HepG2 (cell line): ENCODE measurements around the gene NAT10. TPM values are rescaled to one million over a fixed set of nuclear protein-coding genes. Genes with fewer than 3 reads are reported as not detected.

ENCODE experiments used
- ATAC-seq: fragments of 200-7000 bp; cut with Tn5 transposase; 3 replicates; pipeline ENCODE4 v1.9.1; 2020; ENCODE audit warnings: mild to moderate bottlenecking, moderate library complexity
- BruUV-seq: library from RNA; stranded (reverse); fragments of 400-500 nt; replicated peaks from 2 replicates; lab custom pipeline; 2021; lab: Mats Ljungman, UMichigan
- CTCF ChIA-PET: fragments of 300-600 bp; formaldehyde crosslinking; extraction: SDS; loops from one replicate; lab custom pipeline; 2021; ENCODE audit warnings: low total read pairs, inconsistent platforms, low intra/inter-chr PET ratio; lab: Yijun Ruan, JAX
- POLR2A ChIA-PET: fragments of 350-600 bp; sonication (Branson Sonifier 250); formaldehyde crosslinking; loops from one replicate; lab custom pipeline; 2020; ENCODE audit warnings: antibody characterized with exemption, inconsistent platforms; lab: Yijun Ruan, JAX
- DNase-seq: peaks from one replicate; pipeline ENCODE4 v3.0.0-alpha.2; 2015; ENCODE audit warnings: low spot score
- FAIRE-seq: peaks from 3 replicates; lab custom pipeline; 2011; peaks lifted over from hg19 to GRCh38; lab: Jason Lieb, UNC
- H2AFZ ChIP-seq: one replicate; pipeline ENCODE4 v1.6.1; 2011; ENCODE audit warnings: low read length, inconsistent platforms
- H3K27ac ChIP-seq: fragments of 300-600 bp; 3 replicates; pipeline ENCODE4 v1.8.0; 2011; ENCODE audit warnings: mixed run types, mild to moderate bottlenecking, mixed read lengths, low read length, inconsistent platforms; ENCODE audit not compliant: insufficient read depth; ENCODE audit errors: extremely low read length
- H3K27me3 ChIP-seq, 2 experiments: fragments of 200-600 bp in 1 of 2; 2 replicates in 1 of 2; 3 replicates in 1 of 2; pipeline versions ENCODE4 v1.6.0 to v1.8.0; 2011; ENCODE audit warnings: low read length in 2 of 2, mild to moderate bottlenecking in 2 of 2, moderate library complexity in 2 of 2, inconsistent platforms in 1 of 2; ENCODE audit not compliant: insufficient read depth in 2 of 2, control insufficient read depth in 1 of 2
- H3K36me3 ChIP-seq, 2 experiments: fragments of 200-600 bp in 1 of 2; replicated peaks in 1 of 2; 2 replicates in 1 of 2; 3 replicates in 1 of 2; pipeline versions ENCODE4 v1.5.1 to v1.8.0; 2011; ENCODE audit warnings: low read length in 2 of 2, inconsistent platforms in 1 of 2; ENCODE audit not compliant: insufficient read depth in 2 of 2, control insufficient read depth in 1 of 2
- H3K4me1 ChIP-seq: 2 replicates; pipeline ENCODE4 v1.5.1; 2012; ENCODE audit warnings: low read length, inconsistent platforms; ENCODE audit not compliant: insufficient read depth
- H3K4me2 ChIP-seq: 2 replicates; pipeline ENCODE4 v1.6.0; 2011; ENCODE audit warnings: low read depth, low read length, inconsistent platforms
- H3K4me3 ChIP-seq, 3 experiments: fragments of 200-600 bp in 1 of 3; sonication (generic), shearing (Covaris generic) in 1 of 3; replicated peaks in 1 of 3; 2 replicates each; pipeline ENCODE4 v1.5.1; 2011 to 2016; ENCODE audit warnings: low read length in 3 of 3, inconsistent platforms in 2 of 3, low read depth in 2 of 3, mild to moderate bottlenecking in 2 of 3, control low read depth in 1 of 3, mixed read lengths in 1 of 3; ENCODE audit not compliant: insufficient read depth in 1 of 3
- H3K79me2 ChIP-seq: one replicate; pipeline ENCODE4 v1.6.1; 2011; ENCODE audit warnings: low read length, inconsistent platforms; ENCODE audit not compliant: insufficient read depth
- H3K9ac ChIP-seq: 2 replicates; pipeline ENCODE4 v1.6.0; 2011; ENCODE audit warnings: mild to moderate bottlenecking, low read depth, low read length, inconsistent platforms; ENCODE audit not compliant: insufficient read depth
- H3K9me3 ChIP-seq: 2 replicates; pipeline ENCODE4 v1.5.1; 2012; ENCODE audit warnings: mild to moderate bottlenecking, low read length
- H4K20me1 ChIP-seq: 2 replicates; pipeline ENCODE4 v1.6.0; 2011; ENCODE audit warnings: inconsistent platforms, mild to moderate bottlenecking, low read length, moderate library complexity; ENCODE audit not compliant: insufficient read depth
- ATAD3A ChIP-seq: sonication (generic); formaldehyde crosslinking; IDR thresholded peaks from 2 replicates; pipeline ENCODE4 v1.4.0; 2020; ENCODE audit warnings: missing genetic modification reagents
- CENPT ChIP-seq: sonication (generic); formaldehyde crosslinking; IDR thresholded peaks from 2 replicates; pipeline ENCODE4 v1.8.0; 2022; ENCODE audit warnings: low read depth, mild to moderate bottlenecking, moderate library complexity, missing genetic modification reagents
- HOXA7 ChIP-seq: sonication (generic); formaldehyde crosslinking; IDR thresholded peaks from 2 replicates; pipeline ENCODE4 v1.8.1; 2022; ENCODE audit warnings: mild to moderate bottlenecking, missing genetic modification reagents, moderate library complexity
- KLF6 ChIP-seq: IDR thresholded peaks from 2 replicates; pipeline ENCODE4 v1.8.0; 2016; ENCODE audit warnings: missing biosample characterization, missing genetic modification reagents
- MTA1 ChIP-seq: sonication (generic); formaldehyde crosslinking; IDR thresholded peaks from 2 replicates; pipeline ENCODE4 v1.4.0; 2020; ENCODE audit warnings: missing genetic modification reagents, mild to moderate bottlenecking, borderline replicate concordance
- NBN ChIP-seq: fragments of 450-650 bp; conservative IDR thresholded peaks from 2 replicates; pipeline ENCODE4 v1.6.1; 2017
- NFKBIZ ChIP-seq: IDR thresholded peaks from 2 replicates; pipeline ENCODE4 v1.6.1; 2018; ENCODE audit warnings: missing genetic modification reagents, missing compliant biosample characterization
- ZFP90 ChIP-seq: sonication (generic); formaldehyde crosslinking; IDR thresholded peaks from 2 replicates; pipeline ENCODE4 v1.8.0; 2022; ENCODE audit warnings: missing genetic modification reagents, mild to moderate bottlenecking, inconsistent platforms, borderline replicate concordance
- WGBS: methylation state at CpG from one replicate; pipeline ENCODE4 v1.1.6; 2017; ENCODE audit warnings: low lambda C conversion rate; 5-methylcytosine and 5-hydroxymethylcytosine counted together
- in situ Hi-C: cut with HindIII; loops from 2 replicates; pipeline ENCODE4 v1.10.0; 2017; ENCODE audit warnings: low pct_unique_long_range_greater_than_20kb; ENCODE audit not compliant: extremely low pct_ligation_motif_present
- intact Hi-C: fragments of 100-400 bp; cut with micrococcal nuclease; formaldehyde crosslinking; loops from one replicate; pipeline ENCODE4 v1.10.0; 2022; ENCODE audit not compliant: unreplicated experiment
- polyA plus RNA-seq, 8 experiments: library from polyadenylated mRNA; depleted of rRNA in 3 of 8; stranded (reverse) in 7 of 8; unstranded in 1 of 8; fragments of >200 nt; fragmentation: Illumina TruSeq in 4 of 8; extraction: Trizol in 4 of 8; gene quantifications; 2 replicates each; pipeline versions ENCODE4 v1.2.1 to v1.2.3, GENCODE V29; 2011 to 2016; ENCODE audit warnings: low read depth in 4 of 8, missing spikeins in 1 of 8, mixed read lengths in 1 of 8; ENCODE audit not compliant: insufficient read depth in 1 of 8
- total RNA-seq, 5 experiments: library from RNA; depleted of rRNA; stranded (reverse); fragments of >200 nt; fragmentation: Illumina TruSeq; extraction: Trizol; gene quantifications; 2 replicates each; pipeline ENCODE4 v1.2.3, GENCODE V29; 2016; ENCODE audit warnings: low read depth in 1 of 5
- TF ChIP-seq, protein P1 (sequence below): IDR thresholded peaks from 2 replicates; pipeline ENCODE4 v1.6.1; 2012; ENCODE audit warnings: inconsistent platforms
- TF ChIP-seq, protein P2 (sequence below): conservative IDR thresholded peaks from 2 replicates; pipeline ENCODE4 v1.6.1; 2018; ENCODE audit warnings: missing genetic modification reagents

The NAT10 gene
- total and polyA plus RNA-seq, 2 of the 13 experiments (the other 11 are each of a cell fraction or from before 2014, with no cell fraction given): 33.9 to 51.9 TPM

DNA sequence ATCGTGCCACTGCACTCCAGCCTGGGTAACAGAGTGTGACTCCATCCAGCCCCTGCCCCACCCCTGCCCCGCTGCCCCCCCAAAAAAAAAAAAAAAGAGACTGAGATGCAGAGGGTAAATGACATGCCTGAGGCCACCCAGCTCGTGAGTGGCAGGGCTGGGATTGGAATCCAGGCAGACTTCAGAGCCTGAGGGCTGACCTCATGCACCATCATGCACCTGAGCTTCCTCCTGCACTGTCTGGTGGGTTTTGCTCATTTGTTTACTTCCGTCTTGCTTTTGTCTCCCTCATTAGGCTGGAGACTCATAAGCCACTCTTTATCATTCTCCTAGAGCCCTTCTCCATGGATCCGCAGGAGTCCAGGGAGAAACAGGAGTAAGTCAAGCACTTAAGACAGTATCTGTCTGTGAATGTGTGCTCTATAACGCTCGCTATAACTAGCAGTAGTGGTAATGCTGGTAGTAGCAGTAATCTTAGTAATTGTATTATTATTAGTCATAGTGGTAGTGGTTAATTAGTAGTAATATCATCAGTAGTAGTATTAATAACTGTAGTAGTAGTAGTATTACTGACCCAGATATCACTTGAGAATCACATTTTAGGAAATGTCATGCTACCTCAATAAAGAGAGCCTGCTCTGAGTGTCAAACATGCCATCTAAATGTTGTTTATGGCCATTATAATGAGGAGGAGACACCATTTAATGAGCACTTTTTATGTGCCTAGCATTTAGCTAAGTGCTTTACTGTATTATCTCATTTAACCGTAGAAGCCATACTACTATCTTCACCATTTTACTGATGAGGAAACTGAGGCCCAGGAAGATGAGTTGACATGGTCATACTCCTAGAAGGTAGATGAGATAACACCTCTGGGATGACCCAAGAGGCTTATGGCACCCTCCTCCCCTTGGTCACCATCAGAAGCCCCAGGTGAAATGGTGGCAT is 85.0 kb downstream of the NAT10 start:
- H3K4me1 ChIP-seq: peaks cover 14% of the 10 kb centered on the region
- intact Hi-C loops: no loop called here
- in situ Hi-C loops: no loop called here
- H3K4me3 ChIP-seq: no peak overlapping the region
- ChIA-PET CTCF (no interaction called here), POLR2A (no interaction called here)
- H3K27ac ChIP-seq: no peak overlapping the region
- no peak overlapping the region for H3K9ac ChIP-seq
- H3K4me2 ChIP-seq: no peak overlapping the region
- H3K79me2 ChIP-seq: no peaks in the 10 kb centered on the region
- no peaks in the 10 kb centered on the region for H3K27me3 ChIP-seq
- H3K9me3 ChIP-seq: no peaks in the 10 kb centered on the region
- WGBS: 96% methylated on average over 8 of the region's 8 CpGs
- DNase-seq (no peak), FAIRE-seq (no peak)
- no peak overlapping the region for H2AFZ ChIP-seq
- BruUV-seq: no TSS peak
- no peaks in the 10 kb centered on the region for H4K20me1 ChIP-seq
- peaks cover 14 to 16% of the 10 kb centered on the region in 2 experiments; a peak in 4 of 5 replicates for H3K36me3 ChIP-seq
- TF ChIP-seq HOXA7 (CRISPR knock-in tag): no peak
- TF ChIP-seq, protein P1, sequence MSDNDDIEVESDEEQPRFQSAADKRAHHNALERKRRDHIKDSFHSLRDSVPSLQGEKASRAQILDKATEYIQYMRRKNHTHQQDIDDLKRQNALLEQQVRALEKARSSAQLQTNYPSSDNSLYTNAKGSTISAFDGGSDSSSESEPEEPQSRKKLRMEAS: no peak
- TF ChIP-seq, protein P2, sequence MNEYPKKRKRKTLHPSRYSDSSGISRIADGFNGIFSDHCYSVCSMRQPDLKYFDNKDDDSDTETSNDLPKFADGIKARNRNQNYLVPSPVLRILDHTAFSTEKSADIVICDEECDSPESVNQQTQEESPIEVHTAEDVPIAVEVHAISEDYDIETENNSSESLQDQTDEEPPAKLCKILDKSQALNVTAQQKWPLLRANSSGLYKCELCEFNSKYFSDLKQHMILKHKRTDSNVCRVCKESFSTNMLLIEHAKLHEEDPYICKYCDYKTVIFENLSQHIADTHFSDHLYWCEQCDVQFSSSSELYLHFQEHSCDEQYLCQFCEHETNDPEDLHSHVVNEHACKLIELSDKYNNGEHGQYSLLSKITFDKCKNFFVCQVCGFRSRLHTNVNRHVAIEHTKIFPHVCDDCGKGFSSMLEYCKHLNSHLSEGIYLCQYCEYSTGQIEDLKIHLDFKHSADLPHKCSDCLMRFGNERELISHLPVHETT: no peak
- TF ChIP-seq MTA1 (CRISPR knock-in tag): no peak
- no peak for TF ChIP-seq CENPT
- TF ChIP-seq NFKBIZ (CRISPR knock-in tag): no peak
- no peak for TF ChIP-seq ATAD3A (CRISPR knock-in tag)
- TF ChIP-seq NBN: no peak
- no peak for TF ChIP-seq KLF6 (CRISPR knock-in tag)
- TF ChIP-seq ZFP90 (CRISPR knock-in tag): no peak
- TF ChIP-seq, all 625 proteins: peak for 0
- no peak for ATAC-seq
